ENCODE data around the gene PPP6R2. TPM values are rescaled to one million over a fixed set of nuclear protein-coding genes. Genes with fewer than 3 reads are reported as not detected.

Gene PPP6R2
- total RNA-seq, 3 donors from 2014 or later (not counting 1 experiment from before 2014, with no cell fraction given) = 76.0 to 103 (median 78.1) TPM

DNA sequence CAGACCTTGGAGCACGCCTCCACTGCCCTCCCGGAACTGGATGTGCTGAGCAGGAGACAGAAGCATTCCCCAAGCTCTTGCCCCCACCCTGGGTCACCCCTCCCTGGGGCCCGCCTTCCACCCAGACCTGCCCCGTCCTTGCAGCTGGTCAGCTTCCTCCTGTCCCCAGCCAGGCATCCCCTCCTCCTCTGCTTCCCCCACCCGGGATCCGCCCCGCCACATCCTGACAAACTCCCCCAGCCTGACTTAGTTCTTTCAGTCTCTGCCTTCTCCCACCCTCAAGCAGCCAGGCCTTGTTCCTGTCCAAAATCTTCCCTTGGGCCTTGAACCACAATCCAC lies 34.6 kb upstream of the PPP6R2 start:
- H3K27ac Mint-ChIP-seq = no peak overlapping the region
- H3K27me3 ChIP-seq (ENCODE audit: control insufficient read depth, insufficient read depth, low read length) = peaks cover 15% of the 10 kb centered on the region
- peaks cover 6 to 23% of the 10 kb centered on the region in 2 donors for H3K27me3 Mint-ChIP-seq (ENCODE audit: low read depth in 2 of 2)
- intact Hi-C loops (cut with micrococcal nuclease) = no loop called here
- no peak overlapping the region for H3K4me3 ChIP-seq (ENCODE audit: low read length)
- H3K4me3 Mint-ChIP-seq = peak overlapping the region; percentile 59
- H3K36me3 ChIP-seq (ENCODE audit: control insufficient read depth, insufficient read depth, low read length) = no peaks in the 10 kb centered on the region
- H3K4me1 Mint-ChIP-seq = peaks cover 0 to 10% of the 10 kb centered on the region in 2 donors
- peaks cover 56% of the 10 kb centered on the region for H3K4me1 ChIP-seq (ENCODE audit: control insufficient read depth, insufficient read depth, low read length)
- no peaks in the 10 kb centered on the region for H3K9me3 Mint-ChIP-seq
- no peak for DNase-seq
- ATAC-seq = no peak
- 46% methylated on average over 7 of the region's 7 CpGs for WGBS (ENCODE audit: insufficient coverage)
- H3K36me3 Mint-ChIP-seq = no peaks in the 10 kb centered on the region
- H3K9me3 ChIP-seq (ENCODE audit: control insufficient read depth, insufficient read depth, low read length) = no peaks in the 10 kb centered on the region
- H3K27ac ChIP-seq (ENCODE audit: low read length) = no peak overlapping the region
- TF ChIP-seq, protein P1, sequence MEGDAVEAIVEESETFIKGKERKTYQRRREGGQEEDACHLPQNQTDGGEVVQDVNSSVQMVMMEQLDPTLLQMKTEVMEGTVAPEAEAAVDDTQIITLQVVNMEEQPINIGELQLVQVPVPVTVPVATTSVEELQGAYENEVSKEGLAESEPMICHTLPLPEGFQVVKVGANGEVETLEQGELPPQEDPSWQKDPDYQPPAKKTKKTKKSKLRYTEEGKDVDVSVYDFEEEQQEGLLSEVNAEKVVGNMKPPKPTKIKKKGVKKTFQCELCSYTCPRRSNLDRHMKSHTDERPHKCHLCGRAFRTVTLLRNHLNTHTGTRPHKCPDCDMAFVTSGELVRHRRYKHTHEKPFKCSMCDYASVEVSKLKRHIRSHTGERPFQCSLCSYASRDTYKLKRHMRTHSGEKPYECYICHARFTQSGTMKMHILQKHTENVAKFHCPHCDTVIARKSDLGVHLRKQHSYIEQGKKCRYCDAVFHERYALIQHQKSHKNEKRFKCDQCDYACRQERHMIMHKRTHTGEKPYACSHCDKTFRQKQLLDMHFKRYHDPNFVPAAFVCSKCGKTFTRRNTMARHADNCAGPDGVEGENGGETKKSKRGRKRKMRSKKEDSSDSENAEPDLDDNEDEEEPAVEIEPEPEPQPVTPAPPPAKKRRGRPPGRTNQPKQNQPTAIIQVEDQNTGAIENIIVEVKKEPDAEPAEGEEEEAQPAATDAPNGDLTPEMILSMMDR (IDR thresholded peaks at IDR 0.05) = no peak

DNA sequence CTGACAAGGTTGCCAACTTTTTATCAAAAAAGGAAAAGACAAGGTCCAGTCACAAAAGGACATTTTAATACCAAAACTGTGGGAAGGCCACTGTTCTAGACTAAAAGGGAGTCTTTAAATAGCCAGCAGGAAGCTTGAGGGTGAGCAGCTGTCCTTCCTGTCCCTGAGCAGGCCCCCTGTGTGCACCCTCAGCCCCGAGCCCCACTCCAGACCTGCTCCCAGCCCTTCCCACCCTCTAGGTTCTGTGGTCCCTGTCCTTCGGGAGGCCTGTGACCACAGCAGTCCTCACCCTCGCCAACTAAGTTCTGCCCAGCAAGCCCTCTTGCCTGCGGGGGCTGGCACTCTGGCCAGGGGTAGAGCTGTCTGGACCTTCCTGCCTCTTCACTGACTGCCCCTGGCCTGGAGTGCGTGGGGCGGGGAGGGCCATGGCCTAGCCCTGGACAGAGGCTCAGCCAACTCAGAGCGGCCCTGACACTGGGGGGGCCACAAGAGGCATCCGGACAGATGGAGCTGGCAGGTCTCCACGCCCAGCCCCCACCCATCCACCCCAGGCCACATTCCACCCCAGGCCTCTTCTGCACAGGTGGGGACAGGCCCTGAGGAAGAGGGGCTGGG lies 34.0 kb upstream of the PPP6R2 start:
- H3K27ac ChIP-seq (ENCODE audit: low read length) = no peak overlapping the region
- Mint-ChIP-seq H3K36me3 (no peaks in the 10 kb centered on the region), H3K27me3 (ENCODE audit: low read depth in 2 of 2) (peaks cover 6 to 22% of the 10 kb centered on the region in 2 donors), H3K4me1 (peaks cover 1 to 14% of the 10 kb centered on the region in 2 donors), H3K9me3 (no peaks in the 10 kb centered on the region), H3K27ac (no peak overlapping the region), H3K4me3 (peak overlapping the region; percentile 59)
- peaks cover 15% of the 10 kb centered on the region for H3K27me3 ChIP-seq (ENCODE audit: control insufficient read depth, insufficient read depth, low read length)
- 64% methylated on average over 9 of the region's 9 CpGs for WGBS (ENCODE audit: insufficient coverage)
- H3K36me3 ChIP-seq (ENCODE audit: control insufficient read depth, insufficient read depth, low read length) = no peaks in the 10 kb centered on the region
- ATAC-seq (no peak), DNase-seq (no peak)
- intact Hi-C loops (cut with micrococcal nuclease) = no loop called here
- TF ChIP-seq, protein P1 (IDR thresholded peaks at IDR 0.05) = no peak
- H3K9me3 ChIP-seq (ENCODE audit: control insufficient read depth, insufficient read depth, low read length) = no peaks in the 10 kb centered on the region
- no peak overlapping the region for H3K4me3 ChIP-seq (ENCODE audit: low read length)
- peaks cover 56% of the 10 kb centered on the region for H3K4me1 ChIP-seq (ENCODE audit: control insufficient read depth, insufficient read depth, low read length)

DNA sequence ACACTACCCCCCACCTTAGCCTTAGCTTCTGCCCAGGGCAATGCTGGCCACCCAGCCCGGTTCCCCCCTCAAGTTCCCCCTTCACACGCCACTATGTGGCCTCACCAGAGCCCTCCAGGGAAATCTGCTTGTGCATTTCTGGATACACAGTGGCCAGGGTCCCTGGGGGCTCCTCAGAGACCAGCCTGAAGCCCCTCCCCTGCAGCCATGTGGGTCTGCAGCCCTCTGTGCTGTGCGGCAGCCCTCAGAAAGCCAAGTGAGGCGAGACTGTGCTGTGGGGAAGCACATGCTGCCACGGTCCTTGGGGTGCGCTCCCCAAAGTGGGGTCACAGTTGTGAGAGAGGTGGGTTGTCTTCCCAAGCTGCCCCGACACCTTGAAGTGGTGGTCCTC lies 33.5 kb upstream of the PPP6R2 start:
- Mint-ChIP-seq H3K9me3 (no peaks in the 10 kb centered on the region), H3K27me3 (ENCODE audit: low read depth in 2 of 2) (peaks cover 6 to 18% of the 10 kb centered on the region in 2 donors), H3K4me1 (peaks cover 6 to 15% of the 10 kb centered on the region in 2 donors), H3K27ac (no peak overlapping the region), H3K4me3 (no peak overlapping the region), H3K36me3 (no peaks in the 10 kb centered on the region)
- Histone ChIP-seq H3K9me3 (ENCODE audit: control insufficient read depth, insufficient read depth, low read length) (no peaks in the 10 kb centered on the region), H3K27ac (ENCODE audit: low read length) (no peak overlapping the region), H3K36me3 (ENCODE audit: control insufficient read depth, insufficient read depth, low read length) (no peaks in the 10 kb centered on the region), H3K4me3 (ENCODE audit: low read length) (no peak overlapping the region), H3K4me1 (ENCODE audit: control insufficient read depth, insufficient read depth, low read length) (peaks cover 57% of the 10 kb centered on the region), H3K27me3 (ENCODE audit: control insufficient read depth, insufficient read depth, low read length) (peaks cover 15% of the 10 kb centered on the region)
- DNase-seq (no peak), ATAC-seq (no peak)
- intact Hi-C loops (cut with micrococcal nuclease) = no loop called here
- TF ChIP-seq, protein P1 (IDR thresholded peaks at IDR 0.05) = no peak
- WGBS (ENCODE audit: insufficient coverage) = 78% methylated on average over 7 of the region's 7 CpGs

All from natural killer cell (primary cell).